Peyer's patch (tissue), 4 donors: ENCODE measurements around the gene G0S2.

Source experiments
- POLR2A ChIP-seq, 2 donors: fragments of 450-650 bp; IDR thresholded peaks; one replicate each; pipeline ENCODE4 v1.5.1; 2017; ENCODE audit warnings: antibody characterized with exemption in 2 of 2, mild to moderate bottlenecking in 2 of 2, moderate library complexity in 2 of 2
- TF ChIP-seq, protein P1 (sequence below), 6 experiments: fragments of 450-650 bp in 4 of 6; fragments of 200-600 bp in 2 of 6; sonication (generic) in 1 of 6; IDR thresholded peaks; one replicate each; pipeline ENCODE4 v1.5.1; 2017 to 2019; ENCODE audit warnings: antibody characterized with exemption in 6 of 6, mild to moderate bottlenecking in 3 of 6, moderate library complexity in 1 of 6

DNA sequence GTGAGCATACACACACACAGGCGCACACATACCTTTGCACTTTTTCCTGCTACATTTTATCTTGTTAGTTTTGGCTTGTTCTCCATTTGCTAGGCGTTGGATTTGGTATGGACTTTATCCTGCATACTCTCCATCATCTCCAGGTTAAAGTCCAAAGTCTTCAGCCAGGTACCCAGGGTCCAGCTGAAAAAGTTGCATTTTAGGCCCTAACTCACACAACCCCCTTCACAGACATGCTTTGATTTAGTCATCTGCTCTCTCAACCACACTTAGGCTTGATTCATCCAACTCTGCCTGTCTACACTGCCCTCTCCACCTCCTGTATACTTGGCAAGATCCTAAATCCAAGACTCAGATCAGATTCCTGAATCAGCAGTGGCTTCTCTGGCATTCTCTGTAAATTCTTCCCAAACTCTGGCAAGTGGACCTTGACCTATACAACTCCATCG, 12.3 kb upstream of the G0S2 start:
- TF ChIP-seq, protein P1, sequence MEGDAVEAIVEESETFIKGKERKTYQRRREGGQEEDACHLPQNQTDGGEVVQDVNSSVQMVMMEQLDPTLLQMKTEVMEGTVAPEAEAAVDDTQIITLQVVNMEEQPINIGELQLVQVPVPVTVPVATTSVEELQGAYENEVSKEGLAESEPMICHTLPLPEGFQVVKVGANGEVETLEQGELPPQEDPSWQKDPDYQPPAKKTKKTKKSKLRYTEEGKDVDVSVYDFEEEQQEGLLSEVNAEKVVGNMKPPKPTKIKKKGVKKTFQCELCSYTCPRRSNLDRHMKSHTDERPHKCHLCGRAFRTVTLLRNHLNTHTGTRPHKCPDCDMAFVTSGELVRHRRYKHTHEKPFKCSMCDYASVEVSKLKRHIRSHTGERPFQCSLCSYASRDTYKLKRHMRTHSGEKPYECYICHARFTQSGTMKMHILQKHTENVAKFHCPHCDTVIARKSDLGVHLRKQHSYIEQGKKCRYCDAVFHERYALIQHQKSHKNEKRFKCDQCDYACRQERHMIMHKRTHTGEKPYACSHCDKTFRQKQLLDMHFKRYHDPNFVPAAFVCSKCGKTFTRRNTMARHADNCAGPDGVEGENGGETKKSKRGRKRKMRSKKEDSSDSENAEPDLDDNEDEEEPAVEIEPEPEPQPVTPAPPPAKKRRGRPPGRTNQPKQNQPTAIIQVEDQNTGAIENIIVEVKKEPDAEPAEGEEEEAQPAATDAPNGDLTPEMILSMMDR (IDR thresholded peaks at IDR 0.05): no peak
- TF ChIP-seq POLR2A (IDR thresholded peaks at IDR 0.05): no peak
